Skin of body (tissue), 2 donors: Measurements from ENCODE around the gene CXCL14. TPM values are rescaled to one million over a fixed set of nuclear protein-coding genes. Genes with fewer than 3 reads are reported as not detected.

Experiments
- DNase-seq: peaks from one replicate; lab custom pipeline; 2025; lab: John Stamatoyannopoulos, UW
- total RNA-seq: library from RNA; depleted of rRNA; stranded (reverse); fragments of >200 nt; gene quantifications from one replicate; pipeline ENCODE4 v1.2.3, GENCODE V29; 2014

CXCL14 gene
- total RNA-seq, 1 donor from 2014 or later: 288 TPM

- DNase-seq: no peak
Observed at GRCh38 chr5:135568246-135568645, 10.5 kb downstream of the CXCL14 start.

GRCh38 chr5:135567661-135568060, 11.1 kb downstream of the CXCL14 start:
- DNase-seq: no peak

- no peak for DNase-seq
Observed at GRCh38 chr5:135566422-135567400, 12.1 kb downstream of the CXCL14 start.

- peak; percentile 62 for DNase-seq
Observed at GRCh38 chr5:135565725-135566421, 12.9 kb downstream of the CXCL14 start.

- DNase-seq: peak; percentile 66
Observed at GRCh38 chr5:135565266-135565665, 13.5 kb downstream of the CXCL14 start.

GRCh38 chr5:135564331-135564730, 14.5 kb downstream of the CXCL14 start:
- peak; percentile 75 for DNase-seq

GRCh38 chr5:135561266-135561665, 17.5 kb downstream of the CXCL14 start:
- DNase-seq: no peak

- peak; percentile 87 for DNase-seq
Observed at GRCh38 chr5:135560858-135561257, 17.9 kb downstream of the CXCL14 start.

- no peak for DNase-seq
Observed at GRCh38 chr5:135559354-135559753, 19.4 kb downstream of the CXCL14 start.

- DNase-seq: no peak
Observed at GRCh38 chr5:135557076-135557838, 21.5 kb downstream of the CXCL14 start.

- DNase-seq: no peak
Observed at GRCh38 chr5:135556620-135557019, 22.2 kb downstream of the CXCL14 start.

- no peak for DNase-seq
Observed at GRCh38 chr5:135555530-135555929, 23.3 kb downstream of the CXCL14 start.

GRCh38 chr5:135553688-135554462, 24.9 kb downstream of the CXCL14 start:
- DNase-seq: no peak

- peak; percentile 49 for DNase-seq
Observed at GRCh38 chr5:135551593-135552447, 27.0 kb downstream of the CXCL14 start.

GRCh38 chr5:135549413-135549812, 29.4 kb downstream of the CXCL14 start:
- DNase-seq: no peak

- no peak for DNase-seq
Observed at GRCh38 chr5:135547590-135548254, 31.1 kb downstream of the CXCL14 start.

- no peak for DNase-seq
Observed at GRCh38 chr5:135546912-135547311, 31.9 kb downstream of the CXCL14 start.

- DNase-seq: no peak
Observed at GRCh38 chr5:135546101-135546500, 32.7 kb downstream of the CXCL14 start.

- DNase-seq: no peak
Observed at GRCh38 chr5:135545099-135545498, 33.7 kb downstream of the CXCL14 start.
